ENCODE data around the gene ZNF492. TPM values are rescaled to one million over a fixed set of nuclear protein-coding genes. Genes with fewer than 3 reads are reported as not detected.

The ZNF492 gene
- total and polyA plus RNA-seq, 9 of the 15 experiments (the other 6 are each of a cell fraction or from before 2014, with no cell fraction given): 0.01 to 0.22 (median 0.08) TPM; not detected in 1

DNA sequence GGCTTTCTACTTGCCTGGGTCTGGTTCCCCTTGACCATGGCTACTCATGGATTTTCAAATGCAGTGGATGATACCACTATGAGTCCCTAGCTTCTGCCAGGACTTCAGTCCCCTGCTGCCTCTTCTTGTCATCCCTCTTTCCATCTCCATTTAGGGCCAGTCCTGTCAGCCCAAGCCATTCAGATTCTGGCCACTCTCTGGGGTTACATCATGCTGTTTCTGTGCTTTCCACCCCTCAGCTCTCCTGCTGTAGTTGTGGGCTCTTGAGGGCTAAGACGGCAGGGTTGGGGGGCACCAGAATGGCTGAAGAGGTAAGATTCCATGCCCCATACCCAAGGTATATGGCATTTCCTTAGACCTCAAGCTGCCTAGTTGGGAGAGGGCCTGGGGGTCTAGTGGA, 13.2 kb upstream of the ZNF492 start:
- Histone ChIP-seq H3K27ac (ENCODE audit: extremely low read depth, low read depth, low read length) (no peak overlapping the region), H3K4me3 (no peak overlapping the region), H3K9me3 (replicated peaks; ENCODE audit: control insufficient read depth, insufficient read depth, low read depth, low read length) (no peaks in the 10 kb centered on the region), H3K36me3 (ENCODE audit: control insufficient read depth, insufficient read depth, low read length) (no peaks in the 10 kb centered on the region), H3K79me2 (ENCODE audit: control insufficient read depth, insufficient read depth, low read length) (no peaks in the 10 kb centered on the region), H3K27me3 (ENCODE audit: control insufficient read depth in 2 of 2, insufficient read depth in 2 of 2, low read length in 2 of 2) (no peaks in the 10 kb centered on the region), H3K4me1 (replicated peaks in 1 of 2; ENCODE audit: control insufficient read depth in 2 of 2, insufficient read depth in 2 of 2, low read length in 2 of 2) (no peaks in the 10 kb centered on the region), H3K4me2 (ENCODE audit: insufficient read depth, low read length) (no peak overlapping the region), H3K9me1 (ENCODE audit: control insufficient read depth, insufficient read depth, low read length) (no peaks in the 10 kb centered on the region), H2AFZ (ENCODE audit: low read depth, low read length) (no peak overlapping the region), H3K9ac (ENCODE audit: insufficient read depth in 1 of 2, low read depth in 2 of 2, low read length in 2 of 2) (no peak overlapping the region), H4K20me1 (replicated peaks; ENCODE audit: control insufficient read depth, insufficient read depth, low read length) (no peaks in the 10 kb centered on the region)
- CTCF ChIA-PET (ENCODE audit: low intra/inter-chr PET ratio): no interaction called here
- ATAC-seq: no peak
- BruUV-seq (replicated peaks): no TSS peak
- in situ Hi-C loops (cut with MboI): no loop called here
- POLR2A ChIA-PET: no interaction called here
- no peak for DNase-seq (ENCODE audit: extremely low read depth in 1 of 4, low spot score in 3 of 4)
- intact Hi-C loops (cut with micrococcal nuclease): no loop called here
- TF ChIP-seq MTA2 (IDR thresholded peaks at IDR 0.05; ENCODE audit: low read depth) (no peak), SP1 (CRISPR knock-in tag; IDR thresholded peaks at IDR 0.05) (no peak), RAD51 (IDR thresholded peaks at IDR 0.05; ENCODE audit: borderline replicate concordance, low read depth) (no peak), FOXA1 (IDR thresholded peaks at IDR 0.05; ENCODE audit: borderline replicate concordance) (no peak), ETV5 (CRISPR knock-in tag; IDR thresholded peaks at IDR 0.05; ENCODE audit: low read depth) (no peak), PURB (CRISPR knock-in tag; IDR thresholded peaks at IDR 0.05; ENCODE audit: low read depth) (no peak), ZKSCAN3 (CRISPR knock-in tag; IDR thresholded peaks at IDR 0.05) (no peak), COPS2 (conservative IDR thresholded peaks at IDR 0.05) (no peak), ZNF830 (CRISPR knock-in tag; IDR thresholded peaks at IDR 0.05) (no peak), MBD2 (IDR thresholded peaks at IDR 0.05; ENCODE audit: borderline replicate concordance, low read depth) (no peak), MECOM (CRISPR knock-in tag; IDR thresholded peaks at IDR 0.05) (no peak), NR1H2 (CRISPR knock-in tag; IDR thresholded peaks at IDR 0.05) (no peak), BACH1 (tag; IDR thresholded peaks at IDR 0.05) (no peak), ZNF143 (CRISPR knock-in tag; IDR thresholded peaks at IDR 0.05) (no peak)
- TF ChIP-seq, protein P1, sequence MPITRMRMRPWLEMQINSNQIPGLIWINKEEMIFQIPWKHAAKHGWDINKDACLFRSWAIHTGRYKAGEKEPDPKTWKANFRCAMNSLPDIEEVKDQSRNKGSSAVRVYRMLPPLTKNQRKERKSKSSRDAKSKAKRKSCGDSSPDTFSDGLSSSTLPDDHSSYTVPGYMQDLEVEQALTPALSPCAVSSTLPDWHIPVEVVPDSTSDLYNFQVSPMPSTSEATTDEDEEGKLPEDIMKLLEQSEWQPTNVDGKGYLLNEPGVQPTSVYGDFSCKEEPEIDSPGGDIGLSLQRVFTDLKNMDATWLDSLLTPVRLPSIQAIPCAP (CRISPR knock-in tag; IDR thresholded peaks at IDR 0.05; ENCODE audit: borderline replicate concordance): no peak
- TF ChIP-seq, protein P2, sequence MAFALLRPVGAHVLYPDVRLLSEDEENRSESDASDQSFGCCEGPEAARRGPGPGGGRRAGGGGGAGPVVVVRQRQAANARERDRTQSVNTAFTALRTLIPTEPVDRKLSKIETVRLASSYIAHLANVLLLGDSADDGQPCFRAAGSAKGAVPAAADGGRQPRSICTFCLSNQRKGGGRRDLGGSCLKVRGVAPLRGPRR (CRISPR knock-in tag; IDR thresholded peaks at IDR 0.05): no peak
- TF ChIP-seq, protein P3, sequence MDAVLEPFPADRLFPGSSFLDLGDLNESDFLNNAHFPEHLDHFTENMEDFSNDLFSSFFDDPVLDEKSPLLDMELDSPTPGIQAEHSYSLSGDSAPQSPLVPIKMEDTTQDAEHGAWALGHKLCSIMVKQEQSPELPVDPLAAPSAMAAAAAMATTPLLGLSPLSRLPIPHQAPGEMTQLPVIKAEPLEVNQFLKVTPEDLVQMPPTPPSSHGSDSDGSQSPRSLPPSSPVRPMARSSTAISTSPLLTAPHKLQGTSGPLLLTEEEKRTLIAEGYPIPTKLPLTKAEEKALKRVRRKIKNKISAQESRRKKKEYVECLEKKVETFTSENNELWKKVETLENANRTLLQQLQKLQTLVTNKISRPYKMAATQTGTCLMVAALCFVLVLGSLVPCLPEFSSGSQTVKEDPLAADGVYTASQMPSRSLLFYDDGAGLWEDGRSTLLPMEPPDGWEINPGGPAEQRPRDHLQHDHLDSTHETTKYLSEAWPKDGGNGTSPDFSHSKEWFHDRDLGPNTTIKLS (IDR thresholded peaks at IDR 0.05; ENCODE audit: borderline replicate concordance, low read depth): no peak
- TF ChIP-seq, protein P4, sequence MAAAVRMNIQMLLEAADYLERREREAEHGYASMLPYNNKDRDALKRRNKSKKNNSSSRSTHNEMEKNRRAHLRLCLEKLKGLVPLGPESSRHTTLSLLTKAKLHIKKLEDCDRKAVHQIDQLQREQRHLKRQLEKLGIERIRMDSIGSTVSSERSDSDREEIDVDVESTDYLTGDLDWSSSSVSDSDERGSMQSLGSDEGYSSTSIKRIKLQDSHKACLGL (CRISPR knock-in tag; IDR thresholded peaks at IDR 0.05; ENCODE audit: borderline replicate concordance, poor library complexity, severe bottlenecking): no peak
- 8% methylated on average over 1 of the region's 1 CpG for WGBS (ENCODE audit: insufficient coverage, low coverage, missing lambda C conversion rate)
- FAIRE-seq: no peak

Measured in K562 (cell line).